ENCODE results near the gene CSNK1E. TPM values are rescaled to one million over a fixed set of nuclear protein-coding genes. Genes with fewer than 3 reads are reported as not detected.

Gene CSNK1E
- total RNA-seq, 1 donor from 2014 or later = 184 TPM

- ATAC-seq (peak; percentile 62), DNase-seq (ENCODE audit: low spot score) (no peak)
- intact Hi-C loops (cut with DNase I) = no loop called here
These were observed 24.5 kb downstream of the CSNK1E start for GRCh38 chr22:38292694-38293093.

GRCh38 chr22:38291201-38291777, 25.9 kb downstream of the CSNK1E start:
- intact Hi-C loops (cut with DNase I) = no loop called here
- ATAC-seq (peak; percentile 41), DNase-seq (ENCODE audit: low spot score) (no peak)

GRCh38 chr22:38290347-38290746, 26.9 kb downstream of the CSNK1E start:
- DNase-seq (ENCODE audit: low spot score) (no peak), ATAC-seq (no peak)
- intact Hi-C loops (cut with DNase I) = no loop called here

- intact Hi-C loops (cut with DNase I) = no loop called here
- no peak for DNase-seq (ENCODE audit: low spot score)
- ATAC-seq = peak; percentile 34
These were observed 27.6 kb downstream of the CSNK1E start for GRCh38 chr22:38289583-38290082.

GRCh38 chr22:38286915-38287669, 30.1 kb downstream of the CSNK1E start:
- DNase-seq (ENCODE audit: low spot score) = no peak
- no peak for ATAC-seq
- intact Hi-C loops (cut with DNase I) = no loop called here

- intact Hi-C loops (cut with DNase I) = no loop called here
- no peak for ATAC-seq
These were observed 32.2 kb downstream of the CSNK1E start for GRCh38 chr22:38285018-38285417.

GRCh38 chr22:38284042-38284402, 33.2 kb downstream of the CSNK1E start:
- peak; percentile 86 for ATAC-seq
- intact Hi-C loops (cut with DNase I) = no loop called here
- DNase-seq (ENCODE audit: low spot score) = no peak

More at GRCh38 chr22:38285018-38285417, 32.2 kb downstream of the CSNK1E start:
- no peak for DNase-seq (ENCODE audit: low spot score)

- intact Hi-C loops (cut with DNase I) = no loop called here
- no peak for DNase-seq (ENCODE audit: low spot score)
- ATAC-seq = no peak
These were observed 34.8 kb downstream of the CSNK1E start for GRCh38 chr22:38282397-38282796.

- intact Hi-C loops (cut with DNase I) = no loop called here
- ATAC-seq (no peak), DNase-seq (ENCODE audit: low spot score) (no peak)
These were observed 41.1 kb downstream of the CSNK1E start for GRCh38 chr22:38276166-38276565.

- ATAC-seq (peak; percentile 38), DNase-seq (ENCODE audit: low spot score) (no peak)
- intact Hi-C loops (cut with DNase I) = no loop called here
These were observed 44.0 kb downstream of the CSNK1E start for GRCh38 chr22:38273135-38273826.

- peak; percentile 87 for DNase-seq (ENCODE audit: low spot score)
- intact Hi-C loops (cut with DNase I) = no loop called here
These were observed 44.7 kb downstream of the CSNK1E start, which contains the start of gene TMEM184B for GRCh38 chr22:38272373-38273134. TMEM184B (minus strand) TSS chr22:38273010; CDS start chr22:38247961, 25,049 bp downstream.

GRCh38 chr22:38271927-38272372, 45.3 kb downstream of the CSNK1E start:
- peak; percentile 13 for ATAC-seq
- no peak for DNase-seq (ENCODE audit: low spot score)
- intact Hi-C loops (cut with DNase I) = no loop called here

More at GRCh38 chr22:38272373-38273134, 44.7 kb downstream of the CSNK1E start, which contains the start of gene TMEM184B:
- ATAC-seq = peak; percentile 87

GRCh38 chr22:38271101-38271500, 46.1 kb downstream of the CSNK1E start:
- no peak for ATAC-seq
- DNase-seq (ENCODE audit: low spot score) = no peak
- intact Hi-C loops (cut with DNase I) = no loop called here

- ATAC-seq (no peak), DNase-seq (ENCODE audit: low spot score) (no peak)
- intact Hi-C loops (cut with DNase I) = no loop called here
These were observed 46.9 kb downstream of the CSNK1E start for GRCh38 chr22:38270091-38270992.

- ATAC-seq (no peak), DNase-seq (ENCODE audit: low spot score) (no peak)
- intact Hi-C loops (cut with DNase I) = no loop called here
These were observed 47.8 kb downstream of the CSNK1E start for GRCh38 chr22:38269466-38269865.

- intact Hi-C loops (cut with DNase I) = no loop called here
- DNase-seq (ENCODE audit: low spot score) = no peak
- ATAC-seq = peak; percentile 55
These were observed 50.1 kb downstream of the CSNK1E start for GRCh38 chr22:38267086-38267485.

GRCh38 chr22:38266120-38266519, 51.1 kb downstream of the CSNK1E start:
- intact Hi-C loops (cut with DNase I) = no loop called here
- ATAC-seq (peak; percentile 40), DNase-seq (ENCODE audit: low spot score) (no peak)

GRCh38 chr22:38264322-38264843, 52.9 kb downstream of the CSNK1E start:
- ATAC-seq (no peak), DNase-seq (ENCODE audit: low spot score) (no peak)
- intact Hi-C loops (cut with DNase I) = no loop called here
